B cell (primary cell): ENCODE measurements around the gene KIF25. TPM values are rescaled to one million over a fixed set of nuclear protein-coding genes. Genes with fewer than 3 reads are reported as not detected.

Source experiments
- ATAC-seq: fragments of 200-7000 bp; cut with Tn5 transposase; one replicate; pipeline ENCODE4 v1.10.0; 2021; ENCODE audit warnings: low read depth, mild to moderate bottlenecking, moderate number of reproducible peaks, moderate library complexity
- CTCF ChIA-PET: fragments of 350-600 bp; sonication (Branson Sonifier 250); formaldehyde crosslinking; loops from one replicate; lab custom pipeline; 2021; ENCODE audit warnings: antibody characterized with exemption, inconsistent platforms; lab: Charles Lee
- POLR2A ChIA-PET: fragments of 350-600 bp; sonication (Branson Sonifier 250); formaldehyde crosslinking; loops from one replicate; lab custom pipeline; 2021; ENCODE audit warnings: antibody characterized with exemption; lab: Charles Lee
- DNase-seq: peaks from one replicate; pipeline ENCODE4 v3.0.0; 2013
- H2AFZ ChIP-seq: 2 replicates; pipeline ENCODE4 v1.6.1; 2012; ENCODE audit warnings: mild to moderate bottlenecking, low read depth, low read length; ENCODE audit not compliant: insufficient read depth, poor library complexity, severe bottlenecking
- H3K27ac ChIP-seq, 2 donors: 1 replicate in 1 of 2; 2 replicates in 1 of 2; pipeline ENCODE4 v1.5.1; 2012 to 2013; ENCODE audit warnings: low read length in 2 of 2, mild to moderate bottlenecking in 2 of 2, moderate library complexity in 1 of 2
- H3K27me3 ChIP-seq, 4 experiments: fragments of 200-600 bp in 1 of 4; sonication (generic) in 1 of 4; replicated peaks in 1 of 4; 1 replicate in 2 of 4; 2 replicates in 2 of 4; pipeline versions ENCODE4 v1.6.1 to v1.7.0; 2013 to 2016; ENCODE audit warnings: low read length in 3 of 4, mild to moderate bottlenecking in 2 of 4, mixed read lengths in 1 of 4, moderate library complexity in 1 of 4; ENCODE audit not compliant: insufficient read depth in 4 of 4, control insufficient read depth in 3 of 4; ENCODE audit errors: control extremely low read depth in 1 of 4
- H3K36me3 ChIP-seq, 2 experiments: replicated peaks in 1 of 2; 1 replicate in 1 of 2; 2 replicates in 1 of 2; pipeline versions ENCODE4 v1.6.1 to v1.7.1; 2013; ENCODE audit warnings: low read length in 1 of 2; ENCODE audit not compliant: insufficient read depth in 2 of 2, control insufficient read depth in 1 of 2; ENCODE audit errors: control extremely low read depth in 1 of 2, extremely low read depth in 1 of 2
- H3K4me1 ChIP-seq, 2 donors: fragments of 200-600 bp in 1 of 2; sonication (generic) in 1 of 2; 1 replicate in 1 of 2; 2 replicates in 1 of 2; pipeline versions ENCODE4 v1.5.1 to v1.6.1; 2013 to 2017; ENCODE audit warnings: low read length in 2 of 2; ENCODE audit not compliant: control insufficient read depth in 2 of 2, insufficient read depth in 2 of 2
- H3K4me2 ChIP-seq: replicated peaks from 2 replicates; pipeline ENCODE3; 2012; ENCODE audit warnings: mild to moderate bottlenecking, low read depth, low read length; ENCODE audit not compliant: poor library complexity, severe bottlenecking
- H3K4me3 ChIP-seq, 5 experiments: fragments of 200-600 bp in 1 of 5; sonication (generic) in 1 of 5; 1 replicate in 3 of 5; 2 replicates in 2 of 5; pipeline versions ENCODE4 v1.5.1 to v1.7.0; 2011 to 2016; ENCODE audit warnings: low read length in 4 of 5, mild to moderate bottlenecking in 4 of 5, low read depth in 2 of 5, control low read depth in 1 of 5, moderate library complexity in 1 of 5; ENCODE audit not compliant: insufficient read depth in 1 of 5; ENCODE audit errors: control extremely low read depth in 1 of 5, extremely low read depth in 1 of 5
- H3K79me2 ChIP-seq: fragments of 200-600 bp; sonication (generic); one replicate; pipeline ENCODE4 v1.6.0; 2016; ENCODE audit warnings: low read length; ENCODE audit not compliant: control insufficient read depth, insufficient read depth
- H3K9ac ChIP-seq: fragments of 200-600 bp; sonication (generic); 2 replicates; pipeline ENCODE4 v1.6.1; 2017; ENCODE audit warnings: mild to moderate bottlenecking, low read length, moderate library complexity
- H3K9me3 ChIP-seq, 3 donors: one replicate each; pipeline versions ENCODE4 v1.6.1 to v1.7.1; 2013; ENCODE audit warnings: low read length in 2 of 3; ENCODE audit not compliant: control insufficient read depth in 2 of 3, insufficient read depth in 1 of 3; ENCODE audit errors: control extremely low read depth in 1 of 3
- H4K20me1 ChIP-seq: 2 replicates; pipeline ENCODE4 v1.6.0; 2012; ENCODE audit warnings: mild to moderate bottlenecking, low read length; ENCODE audit not compliant: insufficient read depth, control insufficient read depth, poor library complexity, severe bottlenecking
- H3K27ac Mint-ChIP-seq: one replicate; pipeline ENCODE4 v1.8.0; 2021; ENCODE audit warnings: mixed read lengths
- H3K27me3 Mint-ChIP-seq: one replicate; pipeline ENCODE4 v1.8.0; 2021; ENCODE audit warnings: mixed read lengths
- H3K4me1 Mint-ChIP-seq: one replicate; pipeline ENCODE4 v1.8.0; 2021; ENCODE audit warnings: mixed read lengths
- H3K4me3 Mint-ChIP-seq: one replicate; pipeline ENCODE4 v1.8.0; 2021; ENCODE audit warnings: mixed read lengths
- H3K9me3 Mint-ChIP-seq: one replicate; pipeline ENCODE4 v1.8.0; 2022; ENCODE audit warnings: mixed read lengths; ENCODE audit not compliant: insufficient read depth
- CTCF ChIP-seq: fragments of 200-600 bp; IDR thresholded peaks from one replicate; pipeline ENCODE4 v1.8.0; 2022; ENCODE audit warnings: antibody characterized with exemption, mild to moderate bottlenecking
- EZH2 ChIP-seq: IDR thresholded peaks from 2 replicates; pipeline ENCODE4 v1.6.1; 2012; ENCODE audit warnings: borderline replicate concordance, low read depth, mild to moderate bottlenecking, moderate library complexity, low read length; ENCODE audit not compliant: insufficient read depth, poor library complexity, severe bottlenecking
- WGBS: methylation state at CpG from one replicate; pipeline ENCODE4 v1.1.5; 2013; ENCODE audit warnings: missing lambda C conversion rate; ENCODE audit not compliant: insufficient coverage; 5-methylcytosine and 5-hydroxymethylcytosine counted together
- intact Hi-C: fragments of 100-400 bp; cut with micrococcal nuclease; formaldehyde crosslinking; loops from one replicate; pipeline ENCODE4 v1.10.0; 2022
- polyA plus RNA-seq: library from polyadenylated mRNA; depleted of rRNA; stranded (reverse); fragments of >200 nt; gene quantifications from 2 replicates; pipeline ENCODE4 v1.2.3, GENCODE V29; 2012
- total RNA-seq, 2 donors: library from RNA; stranded (reverse); fragments of 120-200 nt in 1 of 2; gene quantifications; 1 replicate in 1 of 2; 2 replicates in 1 of 2; pipeline versions ENCODE4 v1.2.3 to v1.2.4, GENCODE V29; 2013 to 2022

Gene KIF25
- total and polyA plus RNA-seq, 2 donors (not counting 1 experiment from before 2014, with no cell fraction given): not detected

GRCh38 chr6:168025831-168026710 is 28.6 kb downstream of the KIF25 start:
- intact Hi-C loops: no loop called here
- Histone ChIP-seq H2AFZ (no peak overlapping the region), H3K27me3 (no peaks in the 10 kb centered on the region), H3K4me3 (no peak overlapping the region), H3K4me1 (no peaks in the 10 kb centered on the region), H3K4me2 (no peak overlapping the region), H3K79me2 (no peaks in the 10 kb centered on the region), H3K9ac (no peak overlapping the region), H3K36me3 (no peaks in the 10 kb centered on the region), H3K9me3 (peaks cover 0 to 5% (median 0%) of the 10 kb centered on the region in 3 donors), H3K27ac (no peak overlapping the region), H4K20me1 (no peaks in the 10 kb centered on the region)
- no peak overlapping the region for H3K27ac Mint-ChIP-seq
- TF ChIP-seq CTCF (no peak), EZH2 (no peak)
- no peaks in the 10 kb centered on the region for H3K27me3 Mint-ChIP-seq
- H3K9me3 Mint-ChIP-seq: no peaks in the 10 kb centered on the region
- whole genome bisulfite sequencing: 84% methylated on average over 17 of the region's 20 CpGs
- no peaks in the 10 kb centered on the region for H3K4me1 Mint-ChIP-seq
- DNase-seq: no peak
- ChIA-PET CTCF (no interaction called here), POLR2A (no interaction called here)
- no peak overlapping the region for H3K4me3 Mint-ChIP-seq
- no peak for ATAC-seq

- POLR2A ChIA-PET: no interaction called here
- H3K9ac ChIP-seq: no peak overlapping the region
- DNase-seq (no peak), ATAC-seq (no peak)
- Mint-ChIP-seq H3K4me1 (no peaks in the 10 kb centered on the region), H3K9me3 (no peaks in the 10 kb centered on the region), H3K27me3 (no peaks in the 10 kb centered on the region), H3K4me3 (no peak overlapping the region), H3K27ac (no peak overlapping the region)
- H4K20me1 ChIP-seq: no peaks in the 10 kb centered on the region
- H3K4me1 ChIP-seq: no peaks in the 10 kb centered on the region
- no peak overlapping the region for H3K27ac ChIP-seq
- no peak overlapping the region for H3K4me3 ChIP-seq
- H2AFZ ChIP-seq: no peak overlapping the region
- WGBS: 72% methylated on average over 7 of the region's 9 CpGs
- CTCF ChIA-PET: no interaction called here
- H3K27me3 ChIP-seq: no peaks in the 10 kb centered on the region
- H3K4me2 ChIP-seq: no peak overlapping the region
- H3K36me3 ChIP-seq: no peaks in the 10 kb centered on the region
- H3K79me2 ChIP-seq: no peaks in the 10 kb centered on the region
- H3K9me3 ChIP-seq: peaks cover 0 to 5% (median 2%) of the 10 kb centered on the region in 3 donors
- TF ChIP-seq CTCF: no peak
- TF ChIP-seq EZH2: no peak
- intact Hi-C loops: no loop called here
Observed at GRCh38 chr6:168026925-168027324, 29.5 kb downstream of the KIF25 start.
